ENCODE measurements around the gene LIM2. TPM values are rescaled to one million over a fixed set of nuclear protein-coding genes. Genes with fewer than 3 reads are reported as not detected.

Gene LIM2
- polyA plus RNA-seq, 2 donors, result not detected

- no peaks in the 10 kb centered on the region for H3K27me3 ChIP-seq (ENCODE audit: control insufficient read depth in 1 of 2, insufficient read depth in 2 of 2, low read length in 2 of 2)
- peaks cover 0 to 12% of the 10 kb centered on the region in 2 donors for H3K36me3 ChIP-seq (ENCODE audit: control insufficient read depth in 2 of 2, insufficient read depth in 2 of 2, low read length in 1 of 2)
- H3K27ac ChIP-seq (ENCODE audit: low read depth in 2 of 2, low read length in 1 of 2), result no peak overlapping the region
- H3K4me3 ChIP-seq (ENCODE audit: low read depth in 1 of 2, low read length in 2 of 2), result no peak overlapping the region
- H3K9me3 ChIP-seq (ENCODE audit: control insufficient read depth in 2 of 2, insufficient read depth in 1 of 2, low read depth in 1 of 2, low read length in 1 of 2), result peaks cover 0 to under 1% of the 10 kb centered on the region in 2 donors
- H3K4me1 ChIP-seq (ENCODE audit: control insufficient read depth in 2 of 2, insufficient read depth in 2 of 2, low read length in 1 of 2), result peaks cover 7 to 9% of the 10 kb centered on the region in 2 donors
- 92% methylated on average over 13 of the region's 13 CpGs for WGBS, 2 donors
Observed at GRCh38 chr19:51337141-51337860, 50.5 kb downstream of the LIM2 start.

GRCh38 chr19:51333836-51334460, 53.8 kb downstream of the LIM2 start:
- Histone ChIP-seq H3K4me3 (ENCODE audit: low read depth in 1 of 2, low read length in 2 of 2) (no peak overlapping the region), H3K4me1 (ENCODE audit: control insufficient read depth in 2 of 2, insufficient read depth in 2 of 2, low read length in 1 of 2) (peaks cover 2 to 3% of the 10 kb centered on the region in 2 donors), H3K27me3 (ENCODE audit: control insufficient read depth in 1 of 2, insufficient read depth in 2 of 2, low read length in 2 of 2) (no peaks in the 10 kb centered on the region), H3K9me3 (ENCODE audit: control insufficient read depth in 2 of 2, insufficient read depth in 1 of 2, low read depth in 1 of 2, low read length in 1 of 2) (peaks cover 0 to 6% of the 10 kb centered on the region in 2 donors), H3K27ac (ENCODE audit: low read depth in 2 of 2, low read length in 1 of 2) (no peak overlapping the region), H3K36me3 (ENCODE audit: control insufficient read depth in 2 of 2, insufficient read depth in 2 of 2, low read length in 1 of 2) (peaks cover 0 to 30% of the 10 kb centered on the region in 2 donors)
- 89 to 90% methylated on average over 11 to 13 of the region's 13 CpGs for WGBS, 2 donors

- H3K27ac ChIP-seq (ENCODE audit: low read depth in 2 of 2, low read length in 1 of 2), result no peak overlapping the region
- peaks cover 0 to 25% of the 10 kb centered on the region in 2 donors for H3K36me3 ChIP-seq (ENCODE audit: control insufficient read depth in 2 of 2, insufficient read depth in 2 of 2, low read length in 1 of 2)
- 85 to 89% methylated on average over 6 of the region's 6 CpGs for WGBS, 2 donors
- H3K9me3 ChIP-seq (ENCODE audit: control insufficient read depth in 2 of 2, insufficient read depth in 1 of 2, low read depth in 1 of 2, low read length in 1 of 2), result peaks cover 0 to 6% of the 10 kb centered on the region in 2 donors
- H3K27me3 ChIP-seq (ENCODE audit: control insufficient read depth in 1 of 2, insufficient read depth in 2 of 2, low read length in 2 of 2), result peaks cover 0 to 3% of the 10 kb centered on the region in 2 donors
- H3K4me3 ChIP-seq (ENCODE audit: low read depth in 1 of 2, low read length in 2 of 2), result no peak overlapping the region
- peaks cover 0 to 3% of the 10 kb centered on the region in 2 donors for H3K4me1 ChIP-seq (ENCODE audit: control insufficient read depth in 2 of 2, insufficient read depth in 2 of 2, low read length in 1 of 2)
Observed at GRCh38 chr19:51331716-51332115, 56.1 kb downstream of the LIM2 start.

- H3K4me3 ChIP-seq (ENCODE audit: low read depth in 1 of 2, low read length in 2 of 2), result no peak overlapping the region
- no peak overlapping the region for H3K27ac ChIP-seq (ENCODE audit: low read depth in 2 of 2, low read length in 1 of 2)
- H3K4me1 ChIP-seq (ENCODE audit: control insufficient read depth in 2 of 2, insufficient read depth in 2 of 2, low read length in 1 of 2), result peaks cover 0 to 3% of the 10 kb centered on the region in 2 donors
- 76 to 80% methylated on average over 3 of the region's 3 CpGs for WGBS, 2 donors
- H3K27me3 ChIP-seq (ENCODE audit: control insufficient read depth in 1 of 2, insufficient read depth in 2 of 2, low read length in 2 of 2), result peaks cover 0 to 3% of the 10 kb centered on the region in 2 donors
- peaks cover 0 to 25% of the 10 kb centered on the region in 2 donors for H3K36me3 ChIP-seq (ENCODE audit: control insufficient read depth in 2 of 2, insufficient read depth in 2 of 2, low read length in 1 of 2)
- H3K9me3 ChIP-seq (ENCODE audit: control insufficient read depth in 2 of 2, insufficient read depth in 1 of 2, low read depth in 1 of 2, low read length in 1 of 2), result peaks cover 0 to 6% of the 10 kb centered on the region in 2 donors
Observed at GRCh38 chr19:51331193-51331592, 56.6 kb downstream of the LIM2 start.

GRCh38 chr19:51330366-51330765, 57.4 kb downstream of the LIM2 start:
- H3K9me3 ChIP-seq (ENCODE audit: control insufficient read depth in 2 of 2, insufficient read depth in 1 of 2, low read depth in 1 of 2, low read length in 1 of 2), result peaks cover 0 to 6% of the 10 kb centered on the region in 2 donors
- H3K36me3 ChIP-seq (ENCODE audit: control insufficient read depth in 2 of 2, insufficient read depth in 2 of 2, low read length in 1 of 2), result peaks cover 0 to 25% of the 10 kb centered on the region in 2 donors
- peaks cover 0 to 3% of the 10 kb centered on the region in 2 donors for H3K27me3 ChIP-seq (ENCODE audit: control insufficient read depth in 1 of 2, insufficient read depth in 2 of 2, low read length in 2 of 2)
- 96 to 97% methylated on average over 4 of the region's 4 CpGs for WGBS, 2 donors
- H3K27ac ChIP-seq (ENCODE audit: low read depth in 2 of 2, low read length in 1 of 2), result no peak overlapping the region
- no peak overlapping the region for H3K4me3 ChIP-seq (ENCODE audit: low read depth in 1 of 2, low read length in 2 of 2)
- peaks cover 0 to 3% of the 10 kb centered on the region in 2 donors for H3K4me1 ChIP-seq (ENCODE audit: control insufficient read depth in 2 of 2, insufficient read depth in 2 of 2, low read length in 1 of 2)

Other genes with a start within 250 kb of the LIM2 start
- under 1 TPM; 0.12 to 0.18 TPM for gene SIGLEC7, start 245.7 kb downstream of the LIM2 start, polyA plus RNA-seq
- gene CD33, start 162.9 kb downstream of the LIM2 start, polyA plus RNA-seq, result under 1 TPM; 0.66 to 0.69 TPM
- not detected for gene SIGLECL1, start 136.9 kb downstream of the LIM2 start, polyA plus RNA-seq
- under 1 TPM; 0.15 to 0.22 TPM for gene IGLON5, start 76.3 kb downstream of the LIM2 start, polyA plus RNA-seq
- 100 to 1,000 TPM; 122 to 227 TPM for gene VSIG10L, start 45.8 kb downstream of the LIM2 start, polyA plus RNA-seq
- gene ETFB, start 21.6 kb downstream of the LIM2 start, polyA plus RNA-seq, result 100 to 1,000 TPM; 127 to 181 TPM
- gene CLDND2, start 19.0 kb downstream of the LIM2 start, polyA plus RNA-seq, result under 1 TPM; 0.37 to 0.39 TPM
- 1 to 10 TPM; 1.0 to 3.2 TPM for gene NKG7, start 15.3 kb downstream of the LIM2 start, polyA plus RNA-seq
- gene C19orf84, start 2.6 kb upstream of the LIM2 start, polyA plus RNA-seq, result not detected
- under 1 TPM; 0.65 to 0.79 TPM for gene SIGLEC10, start 29.7 kb upstream of the LIM2 start, polyA plus RNA-seq
- under 1 TPM; 0.04 to 0.16 TPM for gene SIGLEC8, start 70.5 kb upstream of the LIM2 start, polyA plus RNA-seq
- gene CEACAM18, start 90.6 kb upstream of the LIM2 start, polyA plus RNA-seq, result not detected
- gene SIGLEC12, start 113.8 kb upstream of the LIM2 start, polyA plus RNA-seq, result under 1 TPM; 0.02 to 0.04 TPM
- under 1 TPM in 1 of 2 donors, not detected in 1; 0.13 TPM for gene SIGLEC6, start 143.7 kb upstream of the LIM2 start, polyA plus RNA-seq
- 1 to 10 TPM; 1.5 to 1.9 TPM for gene ZNF175, start 183.3 kb upstream of the LIM2 start, polyA plus RNA-seq
- gene SIGLEC5, start 242.4 kb upstream of the LIM2 start, polyA plus RNA-seq, result not detected

Data from esophagus (tissue), 2 donors.